HepG2 (cell line): ENCODE measurements around the gene MED1. TPM values are rescaled to one million over a fixed set of nuclear protein-coding genes. Genes with fewer than 3 reads are reported as not detected.

Experiments
- AKNA ChIP-seq: sonication (generic); formaldehyde crosslinking; IDR thresholded peaks from 2 replicates; pipeline ENCODE4 v1.4.0; 2020; ENCODE audit warnings: missing genetic modification reagents, borderline replicate concordance
- ARNT ChIP-seq: fragments of 450-650 bp; IDR thresholded peaks from 2 replicates; pipeline ENCODE4 v1.6.1; 2017
- CEBPB ChIP-seq: IDR thresholded peaks from 2 replicates; pipeline ENCODE4 v1.6.1; 2011; ENCODE audit warnings: low read depth, low read length, improper control_type of control experiment, borderline replicate concordance
- CENPX ChIP-seq: sonication (generic); formaldehyde crosslinking; IDR thresholded peaks from 2 replicates; pipeline ENCODE4 v1.9.0; 2021; ENCODE audit warnings: mild to moderate bottlenecking, missing genetic modification reagents, moderate library complexity
- KLF15 ChIP-seq: sonication (generic); formaldehyde crosslinking; IDR thresholded peaks from 2 replicates; pipeline ENCODE4 v1.8.1; 2023; ENCODE audit warnings: borderline replicate concordance, mild to moderate bottlenecking, inconsistent platforms, missing genetic modification reagents, mixed read lengths
- NFIB ChIP-seq: sonication (generic); formaldehyde crosslinking; IDR thresholded peaks from 2 replicates; pipeline ENCODE4 v1.9.0; 2021; ENCODE audit warnings: missing genetic modification reagents, mild to moderate bottlenecking, borderline replicate concordance
- NFRKB ChIP-seq: fragments of 450-650 bp; IDR thresholded peaks from 2 replicates; pipeline ENCODE4 v1.6.1; 2017
- PHF21A ChIP-seq: sonication (generic); formaldehyde crosslinking; IDR thresholded peaks from 2 replicates; pipeline ENCODE4 v1.5.0; 2020; ENCODE audit warnings: mild to moderate bottlenecking, missing genetic modification reagents
- POGK ChIP-seq: sonication (generic); formaldehyde crosslinking; conservative IDR thresholded peaks from 2 replicates; pipeline ENCODE4 v1.8.0; 2022; ENCODE audit warnings: mild to moderate bottlenecking, moderate library complexity, missing genetic modification reagents
- PPARG ChIP-seq: conservative IDR thresholded peaks from 2 replicates; pipeline ENCODE4 v1.6.1; 2016; ENCODE audit warnings: missing biosample characterization, missing genetic modification reagents
- SIN3A ChIP-seq: IDR thresholded peaks from 2 replicates; pipeline ENCODE4 v1.6.1; 2011; ENCODE audit warnings: low read depth, mild to moderate bottlenecking, control low read depth, low read length, borderline replicate concordance
- ZNF225 ChIP-seq: sonication (generic); formaldehyde crosslinking; IDR thresholded peaks from 2 replicates; pipeline ENCODE4 v1.4.0; 2020; ENCODE audit warnings: mild to moderate bottlenecking, missing genetic modification reagents
- ZNF354B ChIP-seq: sonication (generic); formaldehyde crosslinking; IDR thresholded peaks from 2 replicates; pipeline ENCODE4 v1.8.0; 2022; ENCODE audit warnings: mild to moderate bottlenecking, missing genetic modification reagents
- ZNF598 ChIP-seq: sonication (generic); formaldehyde crosslinking; IDR thresholded peaks from 2 replicates; pipeline ENCODE4 v1.5.1; 2020; ENCODE audit warnings: mild to moderate bottlenecking, missing genetic modification reagents, borderline replicate concordance
- ZNF747 ChIP-seq: sonication (generic); formaldehyde crosslinking; IDR thresholded peaks from 2 replicates; pipeline ENCODE4 v1.8.1; 2023; ENCODE audit warnings: missing genetic modification reagents, mild to moderate bottlenecking, borderline replicate concordance
- polyA plus RNA-seq, 8 experiments: library from polyadenylated mRNA; depleted of rRNA in 3 of 8; stranded (reverse) in 7 of 8; unstranded in 1 of 8; fragments of >200 nt; fragmentation: Illumina TruSeq in 4 of 8; extraction: Trizol in 4 of 8; gene quantifications; 2 replicates each; pipeline versions ENCODE4 v1.2.1 to v1.2.3, GENCODE V29; 2011 to 2016; ENCODE audit warnings: low read depth in 4 of 8, missing spikeins in 1 of 8, mixed read lengths in 1 of 8; ENCODE audit not compliant: insufficient read depth in 1 of 8
- total RNA-seq, 5 experiments: library from RNA; depleted of rRNA; stranded (reverse); fragments of >200 nt; fragmentation: Illumina TruSeq; extraction: Trizol; gene quantifications; 2 replicates each; pipeline ENCODE4 v1.2.3, GENCODE V29; 2016; ENCODE audit warnings: low read depth in 1 of 5
- TF ChIP-seq, protein P1 (sequence below): sonication (generic); formaldehyde crosslinking; IDR thresholded peaks from 2 replicates; pipeline ENCODE4 v1.5.0; 2020; ENCODE audit warnings: mild to moderate bottlenecking, missing genetic modification reagents
- TF ChIP-seq, protein P2 (sequence below): fragments of 450-650 bp; IDR thresholded peaks from 2 replicates; pipeline ENCODE4 v1.6.1; 2016
- TF ChIP-seq, protein P3 (sequence below): sonication (generic); formaldehyde crosslinking; IDR thresholded peaks from 2 replicates; pipeline ENCODE4 v1.5.0; 2020; ENCODE audit warnings: missing genetic modification reagents

The MED1 gene
- total and polyA plus RNA-seq, 2 of the 13 experiments (the other 11 are each of a cell fraction or from before 2014, with no cell fraction given), result 37.5 to 40.1 TPM

DNA sequence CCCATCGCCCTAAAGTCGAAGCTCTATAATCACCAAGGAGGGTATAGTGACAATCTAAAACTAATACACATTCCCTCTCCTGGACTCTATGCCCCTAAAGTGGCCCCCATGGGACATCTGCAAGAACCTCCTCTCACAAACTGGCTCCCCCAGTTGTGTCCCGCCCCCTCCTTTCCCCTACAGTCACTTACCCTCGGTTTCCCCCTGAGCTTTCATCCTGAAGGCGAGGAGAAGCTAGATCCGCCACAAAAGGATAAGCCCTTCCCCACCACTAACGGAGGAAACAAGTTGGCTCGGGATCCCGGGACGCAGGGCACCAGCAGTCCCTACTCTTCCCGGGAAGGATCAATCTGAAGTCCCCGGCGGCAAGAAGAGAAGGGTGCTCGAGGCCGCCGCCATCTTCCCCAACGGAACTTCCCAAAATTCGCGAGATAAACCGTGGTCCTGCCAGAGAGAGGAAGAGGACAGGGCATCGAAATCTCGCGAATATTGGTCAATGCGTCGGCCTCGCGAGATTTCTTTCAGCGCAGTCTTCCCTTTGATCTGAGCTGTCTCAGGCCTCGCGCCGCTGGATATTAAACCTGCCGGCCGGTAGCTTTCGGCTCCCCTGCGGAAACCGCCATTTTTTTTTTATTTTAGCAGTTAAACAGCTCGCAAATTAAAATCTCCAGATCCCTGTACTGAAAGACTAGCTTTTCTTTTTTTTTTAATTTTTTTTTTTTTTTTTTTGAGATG, at the start of gene MED1 (continued):
- TF ChIP-seq, protein P1, sequence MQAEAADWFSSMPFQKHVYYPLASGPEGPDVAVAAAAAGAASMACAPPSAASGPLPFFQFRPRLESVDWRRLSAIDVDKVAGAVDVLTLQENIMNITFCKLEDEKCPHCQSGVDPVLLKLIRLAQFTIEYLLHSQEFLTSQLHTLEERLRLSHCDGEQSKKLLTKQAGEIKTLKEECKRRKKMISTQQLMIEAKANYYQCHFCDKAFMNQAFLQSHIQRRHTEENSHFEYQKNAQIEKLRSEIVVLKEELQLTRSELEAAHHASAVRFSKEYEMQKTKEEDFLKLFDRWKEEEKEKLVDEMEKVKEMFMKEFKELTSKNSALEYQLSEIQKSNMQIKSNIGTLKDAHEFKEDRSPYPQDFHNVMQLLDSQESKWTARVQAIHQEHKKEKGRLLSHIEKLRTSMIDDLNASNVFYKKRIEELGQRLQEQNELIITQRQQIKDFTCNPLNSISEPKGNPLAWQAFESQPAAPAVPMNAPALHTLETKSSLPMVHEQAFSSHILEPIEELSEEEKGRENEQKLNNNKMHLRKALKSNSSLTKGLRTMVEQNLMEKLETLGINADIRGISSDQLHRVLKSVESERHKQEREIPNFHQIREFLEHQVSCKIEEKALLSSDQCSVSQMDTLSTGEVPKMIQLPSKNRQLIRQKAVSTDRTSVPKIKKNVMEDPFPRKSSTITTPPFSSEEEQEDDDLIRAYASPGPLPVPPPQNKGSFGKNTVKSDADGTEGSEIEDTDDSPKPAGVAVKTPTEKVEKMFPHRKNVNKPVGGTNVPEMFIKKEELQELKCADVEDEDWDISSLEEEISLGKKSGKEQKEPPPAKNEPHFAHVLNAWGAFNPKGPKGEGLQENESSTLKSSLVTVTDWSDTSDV (CRISPR knock-in tag), result no peak
- TF ChIP-seq ZNF225 (CRISPR knock-in tag) (no peak), PHF21A (CRISPR knock-in tag) (no peak), PPARG (no peak), CEBPB (peak; percentile 77; the same call in 1 of the 2 replicates), NFRKB (peak; percentile 91), ARNT (no peak), ZNF598 (CRISPR knock-in tag) (peak; percentile 94), ZNF747 (peak; percentile 68), ZNF354B (CRISPR knock-in tag) (0 out of 2 replicates have a peak, but pooled peaks have one; percentile 0), KLF15 (CRISPR knock-in tag) (no peak), POGK (no peak), AKNA (CRISPR knock-in tag) (no peak), CENPX (CRISPR knock-in tag) (no peak), SIN3A (peak; percentile 58), NFIB (CRISPR knock-in tag) (no peak)
- TF ChIP-seq, protein P2, sequence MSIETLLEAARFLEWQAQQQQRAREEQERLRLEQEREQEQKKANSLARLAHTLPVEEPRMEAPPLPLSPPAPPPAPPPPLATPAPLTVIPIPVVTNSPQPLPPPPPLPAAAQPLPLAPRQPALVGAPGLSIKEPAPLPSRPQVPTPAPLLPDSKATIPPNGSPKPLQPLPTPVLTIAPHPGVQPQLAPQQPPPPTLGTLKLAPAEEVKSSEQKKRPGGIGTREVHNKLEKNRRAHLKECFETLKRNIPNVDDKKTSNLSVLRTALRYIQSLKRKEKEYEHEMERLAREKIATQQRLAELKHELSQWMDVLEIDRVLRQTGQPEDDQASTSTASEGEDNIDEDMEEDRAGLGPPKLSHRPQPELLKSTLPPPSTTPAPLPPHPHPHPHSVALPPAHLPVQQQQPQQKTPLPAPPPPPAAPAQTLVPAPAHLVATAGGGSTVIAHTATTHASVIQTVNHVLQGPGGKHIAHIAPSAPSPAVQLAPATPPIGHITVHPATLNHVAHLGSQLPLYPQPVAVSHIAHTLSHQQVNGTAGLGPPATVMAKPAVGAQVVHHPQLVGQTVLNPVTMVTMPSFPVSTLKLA, result no peak
- TF ChIP-seq, protein P3, sequence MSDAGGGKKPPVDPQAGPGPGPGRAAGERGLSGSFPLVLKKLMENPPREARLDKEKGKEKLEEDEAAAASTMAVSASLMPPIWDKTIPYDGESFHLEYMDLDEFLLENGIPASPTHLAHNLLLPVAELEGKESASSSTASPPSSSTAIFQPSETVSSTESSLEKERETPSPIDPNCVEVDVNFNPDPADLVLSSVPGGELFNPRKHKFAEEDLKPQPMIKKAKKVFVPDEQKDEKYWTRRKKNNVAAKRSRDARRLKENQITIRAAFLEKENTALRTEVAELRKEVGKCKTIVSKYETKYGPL (CRISPR knock-in tag), result 0 out of 2 replicates have a peak, but pooled peaks have one; percentile 57
